AG09309 (cell line): ENCODE results near the gene TTI1.

Experiments used
- DNase-seq: peaks from one replicate; pipeline ENCODE4 v3.0.0-alpha.2; 2010; ENCODE audit warnings: low read depth
- H3K4me3 ChIP-seq: 2 replicates; pipeline ENCODE4 v1.5.1; 2011; ENCODE audit warnings: mild to moderate bottlenecking, low read depth, low read length, moderate library complexity; ENCODE audit not compliant: control insufficient read depth
- TF ChIP-seq, protein P1 (sequence below): IDR thresholded peaks from 2 replicates; pipeline ENCODE4 v1.5.1; 2011; ENCODE audit warnings: mild to moderate bottlenecking, low read depth, low read length, inconsistent platforms; ENCODE audit not compliant: insufficient read depth, control insufficient read depth; ENCODE audit errors: missing control alignments

TTI1 gene

DNA sequence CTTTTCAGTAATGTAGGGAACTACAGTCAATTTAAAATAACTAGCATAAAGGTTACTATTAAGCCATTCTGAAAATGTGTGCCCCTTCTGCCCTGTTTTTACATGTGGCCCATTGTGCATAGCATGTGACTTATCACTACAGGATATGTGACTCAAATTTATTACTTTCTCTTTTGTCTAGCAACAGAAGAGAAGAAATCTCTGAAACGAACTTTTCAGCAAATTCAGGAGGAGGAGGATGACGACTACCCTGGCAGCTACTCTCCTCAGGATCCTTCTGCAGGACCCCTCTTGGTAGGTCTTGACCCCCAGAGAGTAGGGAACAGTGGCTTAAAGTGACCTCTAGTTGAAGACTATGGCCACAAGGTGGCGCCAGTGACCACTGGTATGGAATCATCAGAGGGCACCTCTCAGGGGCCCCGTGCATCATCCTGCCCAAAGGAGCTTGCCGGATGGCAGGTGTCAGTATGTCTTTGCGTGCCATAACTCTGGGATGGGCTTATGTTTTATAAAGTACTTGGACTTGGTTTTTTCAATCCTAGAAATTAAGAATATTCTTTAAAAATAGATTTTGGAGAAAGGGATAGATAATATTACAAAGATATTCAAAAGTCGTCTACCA lies 24.2 kb upstream of the TTI1 start:
- H3K4me3 ChIP-seq, result no peak overlapping the region
- TF ChIP-seq, protein P1, sequence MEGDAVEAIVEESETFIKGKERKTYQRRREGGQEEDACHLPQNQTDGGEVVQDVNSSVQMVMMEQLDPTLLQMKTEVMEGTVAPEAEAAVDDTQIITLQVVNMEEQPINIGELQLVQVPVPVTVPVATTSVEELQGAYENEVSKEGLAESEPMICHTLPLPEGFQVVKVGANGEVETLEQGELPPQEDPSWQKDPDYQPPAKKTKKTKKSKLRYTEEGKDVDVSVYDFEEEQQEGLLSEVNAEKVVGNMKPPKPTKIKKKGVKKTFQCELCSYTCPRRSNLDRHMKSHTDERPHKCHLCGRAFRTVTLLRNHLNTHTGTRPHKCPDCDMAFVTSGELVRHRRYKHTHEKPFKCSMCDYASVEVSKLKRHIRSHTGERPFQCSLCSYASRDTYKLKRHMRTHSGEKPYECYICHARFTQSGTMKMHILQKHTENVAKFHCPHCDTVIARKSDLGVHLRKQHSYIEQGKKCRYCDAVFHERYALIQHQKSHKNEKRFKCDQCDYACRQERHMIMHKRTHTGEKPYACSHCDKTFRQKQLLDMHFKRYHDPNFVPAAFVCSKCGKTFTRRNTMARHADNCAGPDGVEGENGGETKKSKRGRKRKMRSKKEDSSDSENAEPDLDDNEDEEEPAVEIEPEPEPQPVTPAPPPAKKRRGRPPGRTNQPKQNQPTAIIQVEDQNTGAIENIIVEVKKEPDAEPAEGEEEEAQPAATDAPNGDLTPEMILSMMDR, result peak; percentile 85

DNA sequence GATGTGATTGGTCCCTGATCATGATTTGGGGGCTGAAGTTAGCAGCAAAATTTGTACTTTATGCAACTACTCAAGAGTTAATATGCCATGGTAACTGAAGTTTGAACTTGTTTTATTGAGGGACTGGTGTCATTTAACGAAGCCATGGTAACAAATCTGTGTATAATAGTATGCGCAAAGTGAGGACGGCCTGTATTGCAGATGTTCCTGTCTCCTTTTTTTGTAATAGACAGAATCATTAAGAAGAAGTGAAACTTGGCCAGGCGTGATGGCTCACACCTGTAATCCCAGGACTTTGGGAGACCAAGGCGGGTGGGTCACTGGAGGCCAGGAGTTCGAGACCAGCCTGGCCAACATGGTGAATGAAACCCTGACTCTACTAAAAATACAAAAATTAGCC lies 22.6 kb upstream of the TTI1 start:
- TF ChIP-seq, protein P1, result no peak
- DNase-seq, result no peak
- H3K4me3 ChIP-seq, result no peak overlapping the region

More for the DNA sequence above, 24.2 kb upstream of the TTI1 start:
- no peak for DNase-seq

DNA sequence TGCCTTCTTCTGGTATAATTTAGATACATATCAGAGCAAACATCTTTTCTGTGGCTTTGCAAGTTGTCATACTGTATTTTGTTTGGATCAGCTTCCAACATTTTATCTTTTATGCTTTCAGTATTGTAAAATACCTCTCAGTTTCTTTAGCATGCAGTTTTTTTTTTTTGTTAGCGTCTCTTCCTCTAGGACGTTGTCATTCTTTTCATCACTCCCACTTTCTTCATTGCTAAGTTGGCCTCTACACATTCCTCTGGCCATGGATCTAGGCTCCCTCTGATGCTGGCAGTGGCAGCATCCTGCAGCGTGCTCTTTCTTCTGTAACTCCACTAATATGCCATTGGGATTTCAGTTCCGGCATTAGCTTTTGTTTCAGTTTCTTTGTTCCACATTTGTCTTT lies 22.0 kb upstream of the TTI1 start:
- no peak for DNase-seq
- TF ChIP-seq, protein P1, result no peak
- no peak overlapping the region for H3K4me3 ChIP-seq

DNA sequence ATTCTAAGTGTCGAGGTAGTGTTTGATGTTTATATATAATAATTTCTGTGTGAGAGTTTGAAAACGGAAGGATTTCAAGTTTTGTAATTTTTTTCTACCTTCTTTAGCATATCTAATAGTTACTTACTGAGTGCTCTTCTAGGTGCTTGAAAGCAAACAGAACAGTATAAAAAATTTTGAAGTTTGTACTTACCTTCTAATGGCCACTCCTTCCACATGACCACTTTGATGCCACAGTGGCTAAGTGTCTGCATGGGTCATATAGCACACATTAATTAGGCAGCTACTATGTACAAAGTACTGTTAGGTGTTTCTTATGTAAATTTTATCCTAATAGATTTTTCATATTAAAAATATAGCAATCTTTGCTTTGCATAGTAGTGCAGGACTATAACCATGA lies 21.4 kb upstream of the TTI1 start:
- TF ChIP-seq, protein P1, result no peak
- no peak overlapping the region for H3K4me3 ChIP-seq
- DNase-seq, result no peak

DNA sequence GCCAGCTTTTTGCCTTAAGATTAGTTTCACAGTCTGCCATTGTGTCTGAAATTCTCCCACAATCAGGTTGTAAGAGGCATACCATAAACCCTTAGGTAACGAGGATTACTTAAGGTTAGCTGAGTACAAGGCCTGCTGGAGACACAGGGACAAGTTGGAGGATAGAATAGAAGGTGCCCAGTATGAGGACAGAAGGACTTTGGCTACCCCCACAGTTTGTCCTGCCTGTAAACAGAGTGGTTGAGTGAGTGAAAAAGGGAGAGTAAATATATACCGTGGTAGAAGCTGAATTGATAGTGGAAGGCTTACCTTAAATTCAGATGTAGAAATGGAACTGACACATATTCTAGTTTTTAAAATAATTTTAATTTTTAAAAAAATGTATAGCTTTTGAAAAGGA lies 19.6 kb upstream of the TTI1 start:
- no peak for DNase-seq
- H3K4me3 ChIP-seq, result no peak overlapping the region
- TF ChIP-seq, protein P1, result no peak

DNA sequence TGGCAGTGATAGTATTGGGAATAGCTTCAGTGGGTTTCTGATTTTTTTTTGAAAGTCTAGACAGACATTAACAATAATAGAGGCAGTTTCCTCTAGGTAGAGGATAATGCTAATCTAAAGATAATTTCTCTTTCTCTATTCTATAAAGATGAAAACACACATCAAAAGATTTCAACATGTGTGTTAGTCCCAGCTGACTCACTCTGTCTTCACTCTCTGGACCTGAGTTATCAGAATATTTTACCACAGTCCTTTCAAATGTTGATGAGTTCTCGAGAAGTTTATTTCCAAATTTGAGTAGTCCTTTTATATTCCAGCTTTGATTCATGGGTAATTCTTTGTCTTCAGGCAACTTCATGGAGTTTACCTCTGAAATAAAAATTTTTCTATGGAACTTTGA lies 17.4 kb upstream of the TTI1 start:
- TF ChIP-seq, protein P1, result no peak
- H3K4me3 ChIP-seq, result no peak overlapping the region
- no peak for DNase-seq
